Measurements from ENCODE around the gene RAPGEF1.
A peak's percentile ranks its signal among the peaks of the same experiment; 100 is the strongest.
"Not testable (repeated sequence)": the region's sequence is repeated elsewhere in the genome, so short reads cannot be mapped to it uniquely, and the experiment has no call there.

The RAPGEF1 gene

GRCh38 chr9:131670247-131671132, 69.4 kb downstream of the RAPGEF1 start:
- DNase-seq (ENCODE audit: low read depth in 2 of 2), result no peak

GRCh38 chr9:131669269-131670157, 70.4 kb downstream of the RAPGEF1 start:
- DNase-seq (ENCODE audit: low read depth in 2 of 2), result no peak

GRCh38 chr9:131668439-131669268, 71.2 kb downstream of the RAPGEF1 start:
- peak; percentile 34 to 44 for DNase-seq (ENCODE audit: low read depth in 2 of 2)

- no peak for DNase-seq (ENCODE audit: low read depth in 2 of 2)
Measured at GRCh38 chr9:131668057-131668438, 71.8 kb downstream of the RAPGEF1 start.

- no peak for DNase-seq (ENCODE audit: low read depth in 2 of 2)
Measured at GRCh38 chr9:131667576-131667975, 72.3 kb downstream of the RAPGEF1 start.

GRCh38 chr9:131666774-131667173, 73.1 kb downstream of the RAPGEF1 start:
- DNase-seq (ENCODE audit: low read depth in 2 of 2), result no peak

GRCh38 chr9:131666029-131666428, 73.8 kb downstream of the RAPGEF1 start:
- DNase-seq (ENCODE audit: low read depth in 2 of 2), result no peak

- DNase-seq (ENCODE audit: low read depth in 2 of 2), result no peak
Measured at GRCh38 chr9:131663288-131663687, 76.6 kb downstream of the RAPGEF1 start.

- not testable (repeated sequence) for DNase-seq (ENCODE audit: low read depth in 2 of 2)
Measured at GRCh38 chr9:131662289-131662621, 77.6 kb downstream of the RAPGEF1 start.

GRCh38 chr9:131661568-131662288, 78.1 kb downstream of the RAPGEF1 start:
- no peak for DNase-seq (ENCODE audit: low read depth in 2 of 2)

GRCh38 chr9:131660466-131661405, 79.1 kb downstream of the RAPGEF1 start:
- DNase-seq (ENCODE audit: low read depth in 2 of 2), result no peak

GRCh38 chr9:131658377-131659129, 81.3 kb downstream of the RAPGEF1 start:
- no peak for DNase-seq (ENCODE audit: low read depth in 2 of 2)

- no peak for DNase-seq (ENCODE audit: low read depth in 2 of 2)
Measured at GRCh38 chr9:131657940-131658339, 81.9 kb downstream of the RAPGEF1 start.

- no peak for DNase-seq (ENCODE audit: low read depth in 2 of 2)
Measured at GRCh38 chr9:131657456-131657855, 82.4 kb downstream of the RAPGEF1 start.

- no peak for DNase-seq (ENCODE audit: low read depth in 2 of 2)
Measured at GRCh38 chr9:131657037-131657377, 82.9 kb downstream of the RAPGEF1 start.

- peak; percentile 29 to 57 for DNase-seq (ENCODE audit: low read depth in 2 of 2)
Measured at GRCh38 chr9:131656356-131657036, 83.4 kb downstream of the RAPGEF1 start.

- DNase-seq (ENCODE audit: low read depth in 2 of 2), result not testable (repeated sequence)
Measured at GRCh38 chr9:131654369-131654768, 85.5 kb downstream of the RAPGEF1 start.

- no peak for DNase-seq (ENCODE audit: low read depth in 2 of 2)
Measured at GRCh38 chr9:131651599-131651998, 88.3 kb downstream of the RAPGEF1 start.

GRCh38 chr9:131651160-131651559, 88.7 kb downstream of the RAPGEF1 start:
- no peak for DNase-seq (ENCODE audit: low read depth in 2 of 2)

Measured in stimulated activated CD8-positive, alpha-beta memory T cell treated with anti-CD3 and anti-CD28 coated beads, Interleukin-7, amount 100 ng/mL, for 1 hour (primary cell).